SIG-M5 treated with dmso at 0.1 percent for 504 hours (cell line): ENCODE results near the gene UNC5CL.

ENCODE experiments used
- DNase-seq: peaks from one replicate; lab custom pipeline; 2025; ENCODE audit not compliant: unreplicated experiment; lab: John Stamatoyannopoulos, UW

Gene UNC5CL

DNA sequence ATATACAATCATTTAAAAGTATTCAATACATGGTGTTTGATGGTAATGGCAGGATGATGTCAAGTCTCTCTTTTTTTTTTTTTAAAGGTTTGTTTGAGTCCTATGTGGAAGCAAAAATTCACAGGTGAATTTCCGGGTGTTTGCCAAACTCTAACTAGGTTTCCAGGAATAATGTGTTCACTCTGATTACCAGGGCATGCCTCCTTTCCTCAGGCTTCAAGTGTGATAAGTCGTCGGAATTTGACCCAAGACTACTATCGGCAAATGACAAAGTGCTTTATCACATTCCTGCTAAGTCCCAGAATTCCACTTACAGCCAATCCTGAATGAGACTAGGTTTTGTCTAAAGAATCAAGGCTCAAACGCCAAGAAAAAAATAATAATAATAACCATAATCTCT, 25.8 kb upstream of the UNC5CL start:
- DNase-seq = no peak

- DNase-seq = no peak
These were observed 24.9 kb upstream of the UNC5CL start for GRCh38 chr6:41063884-41064285.

DNA sequence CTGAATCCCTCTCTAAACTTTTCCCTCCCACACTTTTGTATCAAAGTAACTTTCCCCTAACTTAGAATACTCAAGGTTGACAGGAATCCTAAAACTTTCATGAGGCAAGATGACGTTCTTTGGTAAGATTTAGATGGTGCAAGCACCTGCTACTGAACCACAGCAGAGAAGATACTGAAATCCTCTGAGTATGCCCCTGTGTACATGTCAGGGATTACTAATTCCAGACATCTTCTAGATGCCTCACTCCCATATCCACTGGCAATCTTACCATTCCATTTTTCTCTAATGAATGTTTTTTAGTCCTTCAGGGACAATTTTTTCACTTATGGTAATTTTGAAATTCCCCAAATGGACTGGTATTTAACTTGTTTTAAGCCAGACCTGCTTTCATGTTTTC, 23.0 kb upstream of the UNC5CL start:
- no peak for DNase-seq

DNA sequence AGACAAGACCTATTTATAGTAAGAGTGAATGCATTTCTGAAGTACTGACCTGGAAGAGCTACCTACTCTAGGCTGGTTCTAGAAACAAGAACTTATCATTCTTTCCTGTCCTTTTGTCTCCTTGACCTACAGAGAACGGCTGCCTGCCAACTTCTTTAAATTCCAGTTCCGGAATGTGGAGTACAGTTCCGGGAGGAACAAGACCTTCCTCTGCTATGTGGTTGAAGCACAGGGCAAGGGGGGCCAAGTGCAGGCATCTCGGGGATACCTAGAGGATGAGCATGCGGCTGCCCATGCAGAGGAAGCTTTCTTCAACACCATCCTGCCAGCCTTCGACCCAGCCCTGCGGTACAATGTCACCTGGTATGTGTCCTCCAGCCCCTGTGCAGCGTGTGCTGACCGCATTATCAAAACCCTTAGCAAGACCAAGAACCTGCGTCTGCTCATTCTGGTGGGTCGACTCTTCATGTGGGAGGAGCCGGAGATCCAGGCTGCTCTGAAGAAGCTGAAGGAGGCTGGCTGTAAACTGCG, 22.2 kb upstream of the UNC5CL start:
- DNase-seq = no peak

GRCh38 chr6:41059556-41059955, 20.5 kb upstream of the UNC5CL start:
- DNase-seq = no peak

DNA sequence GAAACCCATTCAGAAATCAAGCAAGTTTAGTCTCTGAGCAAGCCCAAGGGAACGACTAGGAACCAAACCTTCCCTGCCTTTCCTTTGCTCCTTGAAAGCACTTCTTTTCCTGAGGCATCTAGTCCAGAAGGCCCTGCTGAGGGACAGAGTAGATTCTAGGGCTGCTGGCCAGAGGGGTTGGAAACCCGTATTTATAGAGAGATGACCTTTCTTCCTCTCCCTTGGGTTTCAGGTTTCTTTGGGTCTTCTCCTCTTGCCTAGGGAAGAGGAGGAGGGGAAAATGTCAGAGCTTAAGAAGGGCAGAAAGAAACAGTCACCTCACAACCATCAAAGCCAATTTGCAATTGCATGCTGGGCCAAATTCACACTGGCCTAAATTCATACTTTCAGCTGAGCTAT, 19.8 kb upstream of the UNC5CL start:
- DNase-seq = no peak

- DNase-seq = no peak
These were observed 17.9 kb upstream of the UNC5CL start for GRCh38 chr6:41056768-41057490.

DNA sequence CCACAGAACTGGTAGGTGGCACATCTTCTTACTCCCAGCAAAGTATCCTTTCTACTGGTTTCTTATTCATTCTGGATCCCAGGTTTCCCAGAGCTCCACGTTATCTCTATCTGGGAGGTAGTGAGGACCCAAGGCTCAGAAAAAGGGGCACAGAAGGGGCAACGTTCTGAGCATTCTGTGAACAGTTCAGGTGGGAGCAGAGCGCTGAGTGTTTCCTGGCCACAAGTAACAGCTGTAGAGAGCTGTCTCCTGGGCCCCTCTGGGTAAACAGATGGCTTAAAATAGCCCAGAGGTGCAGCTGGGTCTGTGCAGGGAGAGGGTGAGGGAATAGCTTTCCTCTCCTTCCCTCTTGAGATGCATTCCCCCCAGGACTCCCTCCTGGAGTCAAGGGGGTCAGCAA, 16.1 kb upstream of the UNC5CL start:
- DNase-seq = no peak

GRCh38 chr6:41054511-41054910, 15.5 kb upstream of the UNC5CL start:
- DNase-seq = no peak

- DNase-seq = no peak
These were observed 14.0 kb upstream of the UNC5CL start, which contains the start of gene APOBEC2 for GRCh38 chr6:41053041-41053440. Gene APOBEC2 (plus strand): TSS chr6:41053202. CDS start chr6:41053348, 146 bp downstream.

DNA sequence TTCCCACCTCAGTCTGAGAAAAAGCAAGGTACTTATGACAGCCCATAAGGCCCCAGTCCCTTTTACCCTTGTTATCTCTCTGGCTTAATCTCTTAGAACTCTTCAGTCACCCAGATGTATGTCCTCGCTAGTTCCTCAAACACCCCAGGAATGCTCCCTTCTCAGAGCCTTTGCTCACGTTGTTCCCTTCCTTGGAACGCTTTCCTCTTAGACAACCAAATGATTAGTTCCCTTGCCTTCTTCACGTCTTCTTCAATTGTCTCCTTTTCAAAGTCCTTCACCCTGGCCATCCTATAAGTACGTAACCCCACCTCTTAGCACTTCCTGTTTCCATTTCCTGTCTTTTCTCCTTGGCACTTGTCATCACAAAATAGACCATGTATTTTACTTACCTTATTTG, 12.9 kb upstream of the UNC5CL start:
- DNase-seq = peak; percentile 69

- DNase-seq = no peak
These were observed 11.5 kb upstream of the UNC5CL start for GRCh38 chr6:41050536-41050935.

- DNase-seq = no peak
These were observed 10.9 kb upstream of the UNC5CL start for GRCh38 chr6:41049955-41050354.

GRCh38 chr6:41049521-41049920, 10.5 kb upstream of the UNC5CL start:
- DNase-seq = no peak

- no peak for DNase-seq
These were observed 9.0 kb upstream of the UNC5CL start for GRCh38 chr6:41047745-41048732.

- no peak for DNase-seq
These were observed 8.3 kb upstream of the UNC5CL start for GRCh38 chr6:41047306-41047705.

GRCh38 chr6:41046084-41046483, 7.1 kb upstream of the UNC5CL start:
- DNase-seq = no peak

- no peak for DNase-seq
These were observed 6.6 kb upstream of the UNC5CL start for GRCh38 chr6:41045664-41046063.

- DNase-seq = no peak
These were observed 4.1 kb upstream of the UNC5CL start for GRCh38 chr6:41043151-41043550.

DNA sequence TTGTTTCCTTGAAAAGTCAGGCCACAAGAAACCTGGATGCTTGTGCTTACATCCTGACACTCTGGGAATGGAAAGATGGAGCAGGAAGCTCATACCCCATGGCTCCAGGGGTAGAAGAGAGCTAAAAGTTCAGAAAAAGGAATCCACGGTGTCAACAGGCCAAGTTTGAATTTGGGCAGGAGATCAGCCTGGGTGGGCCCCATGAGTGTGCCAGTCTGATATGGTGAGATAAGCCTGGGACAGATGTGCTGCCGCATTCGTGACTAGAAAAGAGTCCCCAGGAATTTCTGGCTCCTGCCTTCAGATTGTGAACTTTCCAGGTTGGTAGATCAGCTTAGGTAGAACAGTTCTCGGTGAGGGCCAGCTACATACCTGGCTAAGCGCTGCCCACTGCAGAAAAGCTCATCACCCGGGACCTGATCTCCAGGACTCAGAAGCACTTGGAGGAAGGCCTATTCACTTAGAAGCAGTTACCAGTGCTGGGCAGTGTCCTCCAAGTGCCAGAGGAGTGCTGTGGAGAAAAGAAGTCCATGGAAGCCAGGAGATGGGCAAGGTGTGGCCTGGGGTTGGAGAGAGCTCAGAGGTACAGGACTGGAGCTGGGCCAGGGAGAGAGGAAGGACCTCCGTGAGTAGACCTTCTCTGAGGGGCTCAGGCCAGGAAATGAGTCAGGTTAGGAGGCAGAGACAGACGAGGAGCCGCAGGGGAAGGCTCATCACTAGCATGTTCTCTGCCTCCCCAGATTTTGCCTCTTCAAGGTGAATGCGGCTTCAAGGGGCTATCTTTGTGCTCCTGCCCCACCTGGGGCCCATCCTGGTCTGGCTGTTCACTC, 3.4 kb upstream of the UNC5CL start, which contains the start of gene TSPO2:
Gene TSPO2 (plus strand): TSS at position 242 of the 830 bp plus-strand sequence. CDS start 519 bp downstream, at position 761.
- no peak for DNase-seq
